Epidermal melanocyte (primary cell): ENCODE data around the gene NDRG4.

Experiments used
- DNase-seq: peaks from one replicate; pipeline ENCODE4 v3.0.0; 2011; ENCODE audit warnings: low spot score; ENCODE audit not compliant: insufficient read length

Gene NDRG4

GRCh38 chr16:58537124-58537906 lies 37.4 kb downstream of the NDRG4 start:
- no peak for DNase-seq

- DNase-seq, result no peak
These were observed 41.8 kb downstream of the NDRG4 start for GRCh38 chr16:58541711-58542110.

GRCh38 chr16:58542291-58542690 lies 42.3 kb downstream of the NDRG4 start:
- DNase-seq, result no peak

- DNase-seq, result no peak
These were observed 43.7 kb downstream of the NDRG4 start for GRCh38 chr16:58543685-58544084.

GRCh38 chr16:58548378-58548777 lies 48.4 kb downstream of the NDRG4 start:
- DNase-seq, result no peak

GRCh38 chr16:58551496-58551895 lies 51.6 kb downstream of the NDRG4 start:
- DNase-seq, result no peak

GRCh38 chr16:58556678-58557077 lies 56.7 kb downstream of the NDRG4 start:
- no peak for DNase-seq
